ACC112 (cell line): ENCODE data around the gene CDK15.

ENCODE experiments used
- H2AFZ ChIP-seq: fragments of 200-600 bp; sonication (generic); one replicate; pipeline ENCODE4 v1.6.0; 2017; ENCODE audit warnings: antibody characterized with exemption, low read length; ENCODE audit not compliant: unreplicated experiment
- H3K27ac ChIP-seq: fragments of 200-600 bp; sonication (generic); 2 replicates; pipeline ENCODE4 v1.5.1; 2014; ENCODE audit warnings: low read depth, mild to moderate bottlenecking, antibody characterized with exemption, low read length, moderate library complexity
- H3K27me3 ChIP-seq: fragments of 200-600 bp; sonication (generic); 2 replicates; pipeline ENCODE4 v1.6.1; 2014; ENCODE audit warnings: mild to moderate bottlenecking, antibody characterized with exemption, low read length, moderate library complexity, mixed read lengths; ENCODE audit not compliant: insufficient read depth
- H3K36me3 ChIP-seq: fragments of 200-600 bp; sonication (generic); 2 replicates; pipeline ENCODE4 v1.6.1; 2016; ENCODE audit warnings: mild to moderate bottlenecking, antibody characterized with exemption, low read length, moderate library complexity, mixed read lengths; ENCODE audit not compliant: insufficient read depth
- H3K4me1 ChIP-seq: fragments of 200-600 bp; sonication (generic); one replicate; pipeline ENCODE4 v1.6.1; 2016; ENCODE audit warnings: low read length, mixed read lengths; ENCODE audit not compliant: insufficient read depth, unreplicated experiment, control insufficient read depth
- H3K4me3 ChIP-seq: fragments of 200-600 bp; sonication (generic); 2 replicates; pipeline ENCODE4 v1.5.1; 2014; ENCODE audit warnings: mild to moderate bottlenecking, low read depth, low read length
- H3K79me2 ChIP-seq: fragments of 200-600 bp; sonication (generic); one replicate; pipeline ENCODE4 v1.6.0; 2016; ENCODE audit warnings: low read length; ENCODE audit not compliant: control insufficient read depth, unreplicated experiment, insufficient read depth

The CDK15 gene

DNA sequence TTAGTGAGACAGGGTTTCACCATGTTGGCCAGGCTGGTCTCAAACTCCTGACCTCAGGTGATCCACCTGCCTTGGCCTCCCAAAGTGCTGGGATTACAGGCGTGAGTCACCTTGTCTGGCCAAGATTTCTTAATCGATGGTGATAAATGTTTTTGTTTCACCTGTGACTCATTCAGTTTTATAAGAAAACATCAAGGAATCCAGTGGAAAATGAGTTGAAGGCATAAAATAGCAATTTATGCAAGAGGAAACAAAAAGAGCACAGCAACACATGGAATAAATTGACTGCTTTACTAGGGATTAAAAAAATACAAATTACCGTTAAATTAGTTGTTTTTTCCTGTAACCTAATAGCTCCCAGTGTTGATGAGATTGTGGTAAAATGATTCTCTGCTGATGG lies 80.2 kb downstream of the CDK15 start:
- Histone ChIP-seq H3K36me3 (no peaks in the 10 kb centered on the region), H2AFZ (no peak overlapping the region), H3K27ac (no peak overlapping the region), H3K4me3 (no peak overlapping the region), H3K27me3 (peaks cover 11% of the 10 kb centered on the region; the same call in 1 of the 2 replicates), H3K79me2 (no peaks in the 10 kb centered on the region), H3K4me1 (peaks cover 34% of the 10 kb centered on the region)

DNA sequence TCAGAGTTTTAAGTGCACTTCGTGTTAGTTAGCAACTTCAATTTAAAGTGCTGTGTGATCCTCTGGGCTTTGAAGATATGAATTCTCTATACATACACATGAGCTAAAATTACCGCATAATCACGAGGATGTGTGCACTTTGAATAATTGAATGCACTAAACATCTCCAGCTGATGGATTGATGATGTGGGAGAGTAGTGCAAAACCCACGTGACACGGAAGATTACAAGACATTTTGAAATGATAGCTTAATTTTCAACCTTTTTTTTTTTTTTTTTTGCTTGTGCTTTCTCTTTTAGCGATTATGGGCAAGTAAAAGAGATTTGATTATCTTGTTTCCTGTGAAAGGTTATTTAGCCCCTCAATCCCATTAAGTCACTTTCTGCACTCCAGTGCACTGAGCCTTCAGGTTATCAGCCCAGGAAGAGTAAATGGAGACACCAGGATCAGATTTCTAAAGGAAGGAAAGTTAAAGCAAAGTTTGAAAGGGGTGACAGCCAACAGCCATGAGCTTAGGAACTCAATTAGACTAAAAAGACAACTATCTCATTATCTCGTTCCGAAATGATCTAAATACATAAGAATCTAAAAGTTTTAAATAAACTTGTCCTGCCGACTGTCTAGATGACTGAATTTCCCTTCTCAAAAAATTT lies 81.6 kb downstream of the CDK15 start:
- H3K27me3 ChIP-seq: peaks cover 11% of the 10 kb centered on the region; the same call in 1 of the 2 replicates
- H2AFZ ChIP-seq: no peak overlapping the region
- no peaks in the 10 kb centered on the region for H3K79me2 ChIP-seq

DNA sequence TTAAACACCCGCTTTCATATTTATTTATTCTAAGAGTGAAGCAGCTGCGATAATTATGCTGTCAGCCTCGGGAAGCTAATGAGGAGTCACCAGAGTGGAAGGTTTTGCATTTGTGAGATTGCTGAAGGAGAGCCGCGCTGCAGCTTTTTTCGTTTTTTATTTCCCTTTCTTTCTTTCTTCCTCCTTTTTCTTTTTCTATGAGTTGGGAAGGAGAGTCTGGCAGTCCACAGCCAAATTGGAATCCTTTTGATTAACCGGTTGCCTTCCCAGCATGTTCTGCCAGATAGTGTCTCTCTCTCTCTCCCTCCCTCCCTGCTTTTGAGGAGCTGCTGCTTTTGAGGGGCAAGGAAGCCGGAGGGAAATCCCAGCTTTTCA lies 82.1 kb downstream of the CDK15 start:
- no peak overlapping the region for H2AFZ ChIP-seq

More for the DNA sequence above, 81.6 kb downstream of the CDK15 start:
- Histone ChIP-seq H3K27ac (no peak overlapping the region), H3K4me1 (peaks cover 21% of the 10 kb centered on the region), H3K4me3 (peak overlapping the region; percentile 40), H3K36me3 (no peaks in the 10 kb centered on the region)

GRCh38 chr2:201890453-201890852 lies 84.1 kb downstream of the CDK15 start:
- Histone ChIP-seq H3K27ac (no peak overlapping the region), H3K36me3 (no peaks in the 10 kb centered on the region), H2AFZ (no peak overlapping the region), H3K4me3 (no peak overlapping the region), H3K27me3 (0 out of 2 replicates have a peak, but pooled peaks cover 6% of the 10 kb centered on the region), H3K79me2 (no peaks in the 10 kb centered on the region), H3K4me1 (peaks cover 21% of the 10 kb centered on the region)

More for the DNA sequence above, 82.1 kb downstream of the CDK15 start:
- Histone ChIP-seq H3K4me3 (peak overlapping the region; percentile 40), H3K27me3 (peaks cover 11% of the 10 kb centered on the region; the same call in 1 of the 2 replicates), H3K4me1 (peaks cover 21% of the 10 kb centered on the region), H3K79me2 (no peaks in the 10 kb centered on the region), H3K27ac (no peak overlapping the region), H3K36me3 (no peaks in the 10 kb centered on the region)

DNA sequence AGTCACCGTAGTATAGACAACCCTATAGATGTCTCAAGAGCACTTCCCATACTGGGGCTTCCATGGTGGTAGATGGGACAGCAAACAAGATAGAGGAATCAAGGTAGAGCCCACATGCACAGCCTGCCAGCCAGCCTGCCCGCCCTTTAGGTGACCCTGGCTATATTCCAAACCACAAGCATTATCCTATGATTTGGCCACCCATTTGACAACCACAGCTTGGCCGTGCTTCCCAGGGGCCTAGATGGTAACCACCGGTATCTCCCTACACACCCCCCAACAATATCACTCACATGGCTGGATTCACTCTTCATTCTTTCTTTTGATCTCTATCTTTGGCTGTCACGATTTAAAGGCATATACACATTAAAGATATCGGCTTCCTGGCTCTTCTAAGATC lies 85.3 kb downstream of the CDK15 start:
- no peaks in the 10 kb centered on the region for H3K79me2 ChIP-seq
- H3K27me3 ChIP-seq: 0 out of 2 replicates have a peak, but pooled peaks cover 6% of the 10 kb centered on the region
- no peak overlapping the region for H2AFZ ChIP-seq
- no peaks in the 10 kb centered on the region for H3K36me3 ChIP-seq
- no peak overlapping the region for H3K27ac ChIP-seq
- no peak overlapping the region for H3K4me3 ChIP-seq
- H3K4me1 ChIP-seq: peaks cover 19% of the 10 kb centered on the region

GRCh38 chr2:201892516-201892915 lies 86.2 kb downstream of the CDK15 start:
- H3K27ac ChIP-seq: no peak overlapping the region
- 0 out of 2 replicates have a peak, but pooled peaks cover 3% of the 10 kb centered on the region for H3K27me3 ChIP-seq
- H3K4me3 ChIP-seq: no peak overlapping the region
- no peaks in the 10 kb centered on the region for H3K36me3 ChIP-seq
- peaks cover 12% of the 10 kb centered on the region for H3K4me1 ChIP-seq
- H3K79me2 ChIP-seq: no peaks in the 10 kb centered on the region
- H2AFZ ChIP-seq: no peak overlapping the region

GRCh38 chr2:201900362-201900761 lies 94.0 kb downstream of the CDK15 start:
- Histone ChIP-seq H3K4me3 (no peak overlapping the region), H2AFZ (no peak overlapping the region), H3K4me1 (peaks cover 4% of the 10 kb centered on the region), H3K27ac (no peak overlapping the region), H3K27me3 (peaks cover 11% of the 10 kb centered on the region; the same call in 1 of the 2 replicates), H3K36me3 (no peaks in the 10 kb centered on the region), H3K79me2 (no peaks in the 10 kb centered on the region)

GRCh38 chr2:201901786-201902185 lies 95.4 kb downstream of the CDK15 start:
- Histone ChIP-seq H3K36me3 (no peaks in the 10 kb centered on the region), H3K4me3 (no peak overlapping the region), H3K4me1 (peaks cover 4% of the 10 kb centered on the region), H3K27ac (no peak overlapping the region), H3K27me3 (peaks cover 11% of the 10 kb centered on the region; the same call in 1 of the 2 replicates), H2AFZ (no peak overlapping the region), H3K79me2 (no peaks in the 10 kb centered on the region)

DNA sequence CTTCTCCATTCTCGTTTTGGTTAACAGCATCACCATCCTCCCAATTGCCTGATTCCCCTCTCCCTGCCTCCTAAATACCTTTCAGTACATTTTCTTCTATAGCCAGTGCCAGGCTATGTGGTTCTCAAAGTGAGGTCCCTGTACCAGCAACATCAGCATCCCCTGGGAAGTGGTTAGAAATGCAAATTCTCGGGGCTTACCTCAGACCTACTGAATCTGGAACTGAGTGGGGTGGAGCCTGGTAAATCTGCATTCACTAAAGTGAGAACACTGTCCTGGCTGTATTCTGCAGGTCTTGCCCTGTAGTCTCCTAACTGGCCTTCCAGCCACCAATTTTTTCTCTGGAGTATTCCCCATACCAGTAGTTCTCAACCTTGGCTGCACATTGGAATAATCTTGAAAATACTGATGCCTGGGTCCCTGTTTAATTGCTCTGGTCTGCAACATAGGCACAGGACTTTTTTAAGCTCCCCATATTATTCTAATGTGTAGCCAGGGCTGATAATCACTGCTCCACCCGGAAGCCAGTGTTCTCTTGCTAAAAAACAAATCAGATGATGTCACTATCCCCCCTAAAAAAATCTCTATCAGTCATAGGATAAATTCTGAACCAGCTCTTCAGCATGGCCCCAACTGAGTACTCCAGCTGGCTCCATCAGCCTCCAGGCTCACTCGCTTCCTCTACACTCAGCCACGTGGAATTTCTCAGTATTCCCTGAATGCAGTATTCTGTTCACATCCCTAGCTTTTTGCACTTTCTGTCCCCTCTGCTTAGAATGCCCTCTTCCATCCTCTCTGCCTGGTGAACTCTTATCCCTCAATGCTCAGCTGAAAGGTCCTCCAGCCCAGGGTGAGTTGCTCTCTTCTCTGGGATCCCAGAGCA lies 98.4 kb downstream of the CDK15 start:
- no peaks in the 10 kb centered on the region for H3K79me2 ChIP-seq
- no peaks in the 10 kb centered on the region for H3K36me3 ChIP-seq
- peak overlapping the region; percentile 25 for H2AFZ ChIP-seq

DNA sequence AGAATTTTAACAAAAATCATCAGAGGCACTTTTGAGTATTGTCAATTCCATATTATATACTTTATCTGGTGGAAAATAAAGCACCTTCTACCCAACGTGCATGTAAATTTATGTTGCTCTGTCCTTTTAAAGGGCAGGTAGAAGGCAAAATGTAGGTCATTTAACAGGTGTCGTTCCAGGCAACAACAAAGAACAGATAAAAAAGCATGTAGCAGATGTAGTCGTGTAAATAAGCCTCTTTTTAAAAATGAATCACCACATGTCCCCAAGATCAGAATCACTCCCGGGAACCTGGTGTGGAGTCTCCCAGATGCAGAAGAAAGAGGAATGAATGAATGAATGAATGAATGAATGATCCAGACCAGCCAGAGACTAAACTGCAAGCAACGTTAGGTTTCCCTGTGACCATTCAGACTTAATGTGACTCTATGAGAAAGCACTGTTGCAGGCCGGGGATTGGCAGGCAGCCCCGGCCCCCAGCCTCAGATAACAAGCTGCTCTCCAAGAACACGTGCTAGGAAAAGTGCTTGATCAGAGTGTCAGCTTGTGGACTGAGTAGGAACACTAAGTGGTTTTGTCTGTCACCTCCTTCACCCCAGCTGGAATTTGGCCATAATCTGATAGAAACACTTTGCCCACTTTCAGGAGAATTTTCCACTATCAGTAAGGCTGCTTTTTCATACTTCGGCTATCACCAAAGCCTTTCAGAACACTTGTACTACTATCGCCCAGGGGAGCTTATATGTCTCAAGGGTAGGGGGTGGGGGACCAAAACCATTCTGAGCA lies 100.6 kb downstream of the CDK15 start:
- Histone ChIP-seq H3K27ac (no peak overlapping the region), H3K79me2 (no peaks in the 10 kb centered on the region), H3K27me3 (no peaks in the 10 kb centered on the region), H3K36me3 (no peaks in the 10 kb centered on the region), H3K4me3 (no peak overlapping the region), H3K4me1 (peaks cover 28% of the 10 kb centered on the region), H2AFZ (no peak overlapping the region)

More for the DNA sequence above, 98.4 kb downstream of the CDK15 start:
- Histone ChIP-seq H3K27ac (no peak overlapping the region), H3K4me1 (peaks cover 23% of the 10 kb centered on the region), H3K4me3 (no peak overlapping the region), H3K27me3 (no peaks in the 10 kb centered on the region)
